Activated CD8-positive, alpha-beta memory T cell treated with anti-CD3 and anti-CD28 coated beads for 1 hour (primary cell): Measurements from ENCODE around the gene COL10A1.

Experiments used
- DNase-seq, 2 donors: peaks; one replicate each; pipeline ENCODE4 v3.0.0-alpha.2; 2020; ENCODE audit warnings: low read depth in 1 of 2; ENCODE audit errors: extremely low read depth in 1 of 2

COL10A1 gene

GRCh38 chr6:116088946-116089345 lies 37.0 kb downstream of the COL10A1 start:
- DNase-seq: no peak

GRCh38 chr6:116087437-116088027 lies 38.4 kb downstream of the COL10A1 start:
- DNase-seq: no peak

DNA sequence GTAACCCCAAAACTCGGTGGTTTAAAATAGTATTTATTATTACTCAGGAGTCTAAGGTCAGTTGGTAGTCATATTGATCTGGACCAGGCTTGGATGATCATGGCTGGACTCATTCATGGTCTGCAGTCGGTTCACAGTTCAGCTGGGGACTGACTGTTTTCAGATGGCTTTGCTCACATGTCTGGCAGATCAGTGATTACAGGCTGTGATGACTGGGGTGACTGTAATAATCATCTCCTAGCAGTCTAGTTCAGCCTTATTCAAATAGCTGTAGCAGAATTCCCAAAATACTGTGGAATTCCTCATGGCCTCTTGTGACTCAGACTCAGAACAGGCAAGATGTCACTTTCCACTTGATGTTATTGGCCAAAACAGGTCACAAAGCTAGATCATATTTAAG lies 41.6 kb downstream of the COL10A1 start:
- DNase-seq: no peak

- DNase-seq: no peak
These were observed 42.9 kb downstream of the COL10A1 start for GRCh38 chr6:116083052-116083451.

DNA sequence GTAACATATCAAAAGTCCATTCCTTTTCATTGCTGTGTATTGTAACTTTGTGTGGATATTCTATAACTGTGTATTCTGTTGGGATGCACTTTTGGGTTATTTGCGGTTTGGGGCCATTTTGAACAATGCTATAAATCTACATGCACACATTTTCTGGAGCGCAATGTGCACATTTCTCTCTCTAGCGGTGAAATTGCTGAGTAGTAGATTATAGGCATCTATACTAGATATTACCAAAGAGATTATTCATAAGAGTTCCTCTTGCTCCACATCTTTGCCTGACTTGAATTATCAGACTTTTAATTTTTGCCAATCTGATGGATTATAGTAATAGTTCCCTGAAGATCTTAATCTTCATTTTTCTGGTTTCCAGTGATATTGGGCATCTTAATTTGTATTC lies 47.0 kb downstream of the COL10A1 start:
- no peak for DNase-seq

DNA sequence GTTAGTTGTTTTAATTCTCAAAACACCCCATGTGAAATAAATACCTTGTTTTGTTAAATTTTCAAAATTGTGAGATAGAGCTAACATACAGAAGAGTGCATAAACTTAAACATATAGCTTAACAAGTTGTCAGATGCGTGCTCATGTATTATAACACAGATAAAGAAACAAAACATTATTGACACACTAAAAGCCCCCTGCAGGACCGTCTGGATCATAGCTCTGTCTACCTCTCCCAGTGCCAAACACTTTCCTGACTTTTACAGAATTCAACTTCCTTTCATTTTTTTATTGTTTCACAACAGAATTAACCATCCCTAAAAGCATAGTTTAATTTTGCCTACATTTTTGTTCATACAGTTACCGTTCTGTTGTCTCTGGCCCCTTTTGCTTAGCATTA lies 47.4 kb downstream of the COL10A1 start:
- no peak for DNase-seq

GRCh38 chr6:116074732-116075390 lies 51.1 kb downstream of the COL10A1 start:
- DNase-seq: no peak

DNA sequence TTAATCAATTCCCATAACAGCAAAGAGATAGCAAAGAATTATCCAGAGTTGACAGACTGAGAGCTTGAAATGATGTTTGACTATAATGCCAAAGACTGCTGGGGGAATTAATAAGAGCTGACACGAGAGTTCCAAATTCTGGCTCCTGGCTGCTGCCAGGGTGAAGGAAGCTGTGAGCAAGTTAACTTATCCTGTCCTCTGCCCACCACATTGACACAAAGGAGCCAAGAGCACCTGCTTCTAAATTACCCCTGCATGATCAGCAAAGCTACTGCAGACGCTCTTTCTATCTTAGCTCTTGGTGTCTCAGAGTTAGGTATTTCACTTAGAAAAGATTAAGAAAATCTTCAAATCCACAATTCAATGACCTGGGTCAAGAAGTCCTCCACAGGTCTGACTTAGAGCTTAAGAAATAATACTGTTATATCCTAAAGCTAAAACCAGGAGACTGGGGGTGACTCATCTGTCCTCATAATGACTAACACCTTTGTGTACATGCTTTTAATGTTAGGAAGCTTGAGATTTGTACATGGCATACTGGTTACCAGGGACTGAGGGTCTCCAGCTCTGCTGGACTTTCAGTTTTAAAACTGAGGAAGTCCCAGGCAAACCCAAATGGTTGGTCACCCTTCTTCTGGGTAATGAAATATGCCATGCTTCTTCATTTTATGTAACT lies 52.0 kb downstream of the COL10A1 start:
- DNase-seq: no peak

GRCh38 chr6:116072368-116072767 lies 53.6 kb downstream of the COL10A1 start:
- no peak for DNase-seq

GRCh38 chr6:116070616-116071389 lies 55.1 kb downstream of the COL10A1 start:
- DNase-seq: no peak

- no peak for DNase-seq
These were observed 55.8 kb downstream of the COL10A1 start for GRCh38 chr6:116070101-116070500.
